ENCODE results near the gene SH2D6.

The SH2D6 gene

GRCh38 chr2:85394976-85395375, 23.5 kb upstream of the SH2D6 start:
- Histone ChIP-seq H3K27ac (no peak overlapping the region), H3K27me3 (replicated peaks) (no peaks in the 10 kb centered on the region), H3K4me3 (ENCODE audit: low read depth, low read length) (no peak overlapping the region), H3K36me3 (replicated peaks) (peaks cover 8% of the 10 kb centered on the region)
- in situ Hi-C loops (cut with HindIII; ENCODE audit: low pct_ligation_motif_present, low sequenced_read_pairs): no loop called here
- DNase-seq: no peak
- no peak for TF ChIP-seq CTCF (IDR thresholded peaks at IDR 0.05; ENCODE audit: low read depth, low read length, missing control alignments)

- no peak overlapping the region for H3K27ac ChIP-seq
- in situ Hi-C loops (cut with HindIII; ENCODE audit: low pct_ligation_motif_present, low sequenced_read_pairs): no loop called here
- H3K27me3 ChIP-seq (replicated peaks): no peaks in the 10 kb centered on the region
- DNase-seq: no peak
- H3K4me3 ChIP-seq (ENCODE audit: low read depth, low read length): no peak overlapping the region
- peaks cover 2% of the 10 kb centered on the region for H3K36me3 ChIP-seq (replicated peaks)
- no peak for TF ChIP-seq CTCF (IDR thresholded peaks at IDR 0.05; ENCODE audit: low read depth, low read length, missing control alignments)
These were observed 22.5 kb upstream of the SH2D6 start for GRCh38 chr2:85395912-85396475.

- no peaks in the 10 kb centered on the region for H3K27me3 ChIP-seq (replicated peaks)
- no peak overlapping the region for H3K4me3 ChIP-seq (ENCODE audit: low read depth, low read length)
- peaks cover 2% of the 10 kb centered on the region for H3K36me3 ChIP-seq (replicated peaks)
- TF ChIP-seq CTCF (IDR thresholded peaks at IDR 0.05; ENCODE audit: low read depth, low read length, missing control alignments): no peak
- DNase-seq: no peak
- in situ Hi-C loops (cut with HindIII; ENCODE audit: low pct_ligation_motif_present, low sequenced_read_pairs): no loop called here
- no peak overlapping the region for H3K27ac ChIP-seq
These were observed 21.7 kb upstream of the SH2D6 start for GRCh38 chr2:85396531-85397470.

- in situ Hi-C loops (cut with HindIII; ENCODE audit: low pct_ligation_motif_present, low sequenced_read_pairs): no loop called here
- Histone ChIP-seq H3K36me3 (replicated peaks) (peaks cover 2% of the 10 kb centered on the region), H3K27me3 (replicated peaks) (no peaks in the 10 kb centered on the region), H3K4me3 (ENCODE audit: low read depth, low read length) (no peak overlapping the region), H3K27ac (no peak overlapping the region)
- no peak for TF ChIP-seq CTCF (IDR thresholded peaks at IDR 0.05; ENCODE audit: low read depth, low read length, missing control alignments)
- no peak for DNase-seq
These were observed 20.6 kb upstream of the SH2D6 start for GRCh38 chr2:85397925-85398331.

GRCh38 chr2:85398426-85399182, 19.9 kb upstream of the SH2D6 start:
- no peak for TF ChIP-seq CTCF (IDR thresholded peaks at IDR 0.05; ENCODE audit: low read depth, low read length, missing control alignments)
- DNase-seq: no peak
- Histone ChIP-seq H3K27me3 (replicated peaks) (no peaks in the 10 kb centered on the region), H3K4me3 (ENCODE audit: low read depth, low read length) (no peak overlapping the region), H3K36me3 (replicated peaks) (peaks cover 2% of the 10 kb centered on the region), H3K27ac (no peak overlapping the region)
- in situ Hi-C loops (cut with HindIII; ENCODE audit: low pct_ligation_motif_present, low sequenced_read_pairs): no loop called here
